ENCODE measurements around the gene AVEN.

The AVEN gene

DNA sequence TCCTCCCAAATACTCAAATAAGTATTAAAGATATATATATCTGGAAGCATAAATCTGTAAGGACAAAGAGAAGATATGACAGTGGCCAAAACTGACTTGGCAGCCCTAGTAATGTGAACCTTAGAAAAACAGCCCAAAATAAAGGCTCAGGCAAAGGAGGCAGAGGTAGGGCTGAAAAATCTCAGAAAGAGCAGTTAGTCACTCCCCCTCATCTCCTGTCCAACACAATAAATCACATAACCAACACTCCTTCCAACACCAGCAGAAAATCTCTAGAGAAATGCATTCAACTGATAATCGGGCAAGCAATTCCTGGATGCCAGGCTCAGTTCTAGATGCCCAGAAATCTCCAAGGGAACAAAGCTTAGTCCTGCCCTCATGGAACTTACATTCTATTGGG, 92.9 kb downstream of the AVEN start:
- H3K4me1 ChIP-seq (ENCODE audit: insufficient read depth, low read length): no peaks in the 10 kb centered on the region
- no peak overlapping the region for H3K27ac ChIP-seq (ENCODE audit: low read length)
- H3K4me3 ChIP-seq (ENCODE audit: low read length): no peak overlapping the region
- H3K36me3 ChIP-seq (ENCODE audit: insufficient read depth, low read depth, low read length): no peaks in the 10 kb centered on the region
- H3K9ac ChIP-seq (ENCODE audit: low read depth, low read length): no peak overlapping the region
- H3K9me3 ChIP-seq (ENCODE audit: insufficient read depth, low read depth, low read length): no peaks in the 10 kb centered on the region
- H3K27me3 ChIP-seq (ENCODE audit: insufficient read depth, low read length): no peaks in the 10 kb centered on the region

GRCh38 chr15:33941279-33942063, 97.5 kb downstream of the AVEN start:
- Histone ChIP-seq H3K27me3 (ENCODE audit: insufficient read depth, low read length) (no peaks in the 10 kb centered on the region), H3K4me3 (ENCODE audit: low read length) (no peak overlapping the region), H3K36me3 (ENCODE audit: insufficient read depth, low read depth, low read length) (no peaks in the 10 kb centered on the region), H3K4me1 (ENCODE audit: insufficient read depth, low read length) (no peaks in the 10 kb centered on the region), H3K9me3 (ENCODE audit: insufficient read depth, low read depth, low read length) (no peaks in the 10 kb centered on the region), H3K9ac (ENCODE audit: low read depth, low read length) (no peak overlapping the region), H3K27ac (ENCODE audit: low read length) (no peak overlapping the region)

DNA sequence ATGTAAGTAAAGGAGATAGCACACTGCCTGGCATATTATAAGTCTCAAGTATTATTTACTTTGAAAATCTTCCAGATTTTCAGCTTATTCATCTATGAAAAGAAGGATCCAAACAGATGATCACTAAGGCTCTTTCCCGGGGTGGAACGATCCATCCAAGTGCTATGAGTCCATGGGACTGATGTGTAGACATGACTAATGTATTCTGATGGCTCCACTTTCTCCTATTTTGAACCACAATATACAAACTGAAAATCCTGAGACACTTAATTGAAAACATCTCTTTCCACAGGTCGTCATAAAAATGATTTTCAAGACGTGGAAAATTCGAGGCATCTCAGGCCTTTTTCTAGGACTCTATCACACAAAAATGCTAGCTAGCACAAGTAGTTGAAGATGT, 104.1 kb downstream of the AVEN start:
- Histone ChIP-seq H3K36me3 (ENCODE audit: insufficient read depth, low read depth, low read length) (no peaks in the 10 kb centered on the region), H3K4me3 (ENCODE audit: low read length) (no peak overlapping the region), H3K9me3 (ENCODE audit: insufficient read depth, low read depth, low read length) (no peaks in the 10 kb centered on the region), H3K27me3 (ENCODE audit: insufficient read depth, low read length) (no peaks in the 10 kb centered on the region), H3K27ac (ENCODE audit: low read length) (no peak overlapping the region), H3K4me1 (ENCODE audit: insufficient read depth, low read length) (no peaks in the 10 kb centered on the region), H3K9ac (ENCODE audit: low read depth, low read length) (no peak overlapping the region)

DNA sequence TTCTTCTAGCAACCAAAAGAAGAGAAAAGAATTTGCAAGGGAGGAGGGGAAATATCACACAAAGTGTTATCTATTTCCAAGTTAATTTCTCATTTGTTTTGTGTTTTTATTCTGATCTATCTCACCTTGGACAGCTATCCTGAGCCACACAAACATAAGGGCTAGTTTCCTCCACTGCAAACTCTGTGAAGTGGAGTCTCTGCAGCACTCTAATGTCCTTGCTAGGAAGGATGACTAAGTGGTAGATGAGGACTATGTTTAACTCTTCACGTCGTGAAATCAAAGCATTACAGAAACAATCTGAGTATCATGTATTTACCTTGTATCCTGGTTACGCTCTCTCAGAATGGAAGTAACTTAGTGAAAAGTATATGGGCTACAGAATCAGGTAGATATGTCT, 104.6 kb downstream of the AVEN start:
- no peak overlapping the region for H3K9ac ChIP-seq (ENCODE audit: low read depth, low read length)
- no peaks in the 10 kb centered on the region for H3K9me3 ChIP-seq (ENCODE audit: insufficient read depth, low read depth, low read length)
- no peak overlapping the region for H3K4me3 ChIP-seq (ENCODE audit: low read length)
- no peaks in the 10 kb centered on the region for H3K27me3 ChIP-seq (ENCODE audit: insufficient read depth, low read length)
- H3K4me1 ChIP-seq (ENCODE audit: insufficient read depth, low read length): no peaks in the 10 kb centered on the region
- no peaks in the 10 kb centered on the region for H3K36me3 ChIP-seq (ENCODE audit: insufficient read depth, low read depth, low read length)
- H3K27ac ChIP-seq (ENCODE audit: low read length): no peak overlapping the region

DNA sequence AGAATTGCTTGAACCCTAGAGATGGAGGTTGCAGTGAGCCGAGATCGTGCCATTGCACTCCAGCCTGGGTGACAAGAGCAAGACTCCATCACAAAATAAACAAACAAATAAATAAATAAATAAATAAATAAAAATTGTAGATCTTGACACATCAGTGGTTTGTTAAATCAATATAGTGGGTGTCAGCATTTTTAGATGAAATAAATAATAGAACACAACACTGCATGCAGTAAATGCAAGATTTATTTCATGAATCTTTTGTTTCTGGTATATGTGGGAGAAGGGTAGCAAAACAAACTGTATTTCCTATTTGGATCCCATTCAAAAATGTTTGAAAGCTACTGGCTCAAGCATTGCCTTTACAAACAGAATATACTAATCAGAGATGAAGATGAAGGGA, 106.3 kb downstream of the AVEN start:
- no peak overlapping the region for H3K4me3 ChIP-seq (ENCODE audit: low read length)
- no peaks in the 10 kb centered on the region for H3K9me3 ChIP-seq (ENCODE audit: insufficient read depth, low read depth, low read length)
- no peak overlapping the region for H3K9ac ChIP-seq (ENCODE audit: low read depth, low read length)
- H3K27me3 ChIP-seq (ENCODE audit: insufficient read depth, low read length): no peaks in the 10 kb centered on the region
- no peaks in the 10 kb centered on the region for H3K4me1 ChIP-seq (ENCODE audit: insufficient read depth, low read length)
- H3K27ac ChIP-seq (ENCODE audit: low read length): no peak overlapping the region
- no peaks in the 10 kb centered on the region for H3K36me3 ChIP-seq (ENCODE audit: insufficient read depth, low read depth, low read length)

GRCh38 chr15:33926260-33926659, 112.7 kb downstream of the AVEN start:
- no peaks in the 10 kb centered on the region for H3K36me3 ChIP-seq (ENCODE audit: insufficient read depth, low read depth, low read length)
- no peak overlapping the region for H3K9ac ChIP-seq (ENCODE audit: low read depth, low read length)
- no peaks in the 10 kb centered on the region for H3K9me3 ChIP-seq (ENCODE audit: insufficient read depth, low read depth, low read length)
- H3K27ac ChIP-seq (ENCODE audit: low read length): no peak overlapping the region
- H3K4me1 ChIP-seq (ENCODE audit: insufficient read depth, low read length): no peaks in the 10 kb centered on the region
- no peaks in the 10 kb centered on the region for H3K27me3 ChIP-seq (ENCODE audit: insufficient read depth, low read length)
- H3K4me3 ChIP-seq (ENCODE audit: low read length): no peak overlapping the region

DNA sequence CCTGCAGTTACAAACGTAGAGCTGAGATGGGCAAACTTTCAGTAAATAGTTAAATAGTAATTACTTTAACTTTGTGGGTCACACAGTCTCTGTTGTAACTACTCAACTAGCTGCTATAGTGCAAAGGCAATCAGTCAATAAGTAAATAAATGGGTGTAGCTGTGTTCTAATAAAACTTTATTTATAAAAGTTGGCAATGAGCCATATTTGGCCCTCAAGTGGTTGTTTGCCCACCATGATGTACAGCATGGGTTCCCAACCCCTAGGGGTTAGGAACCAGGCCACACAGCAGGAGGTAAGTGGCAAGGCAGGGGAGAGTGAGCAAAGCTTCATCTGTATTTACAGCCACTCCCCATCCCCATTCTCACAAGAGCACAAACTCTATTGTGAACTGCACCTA, 115.6 kb downstream of the AVEN start:
- H3K9me3 ChIP-seq (ENCODE audit: insufficient read depth, low read depth, low read length): no peaks in the 10 kb centered on the region
- no peaks in the 10 kb centered on the region for H3K36me3 ChIP-seq (ENCODE audit: insufficient read depth, low read depth, low read length)
- no peaks in the 10 kb centered on the region for H3K27me3 ChIP-seq (ENCODE audit: insufficient read depth, low read length)

GRCh38 chr15:33915571-33916407, 123.2 kb downstream of the AVEN start:
- no peaks in the 10 kb centered on the region for H3K36me3 ChIP-seq (ENCODE audit: insufficient read depth, low read depth, low read length)
- H3K4me1 ChIP-seq (ENCODE audit: insufficient read depth, low read length): peaks cover 4% of the 10 kb centered on the region
- H3K9me3 ChIP-seq (ENCODE audit: insufficient read depth, low read depth, low read length): no peaks in the 10 kb centered on the region
- H3K4me3 ChIP-seq (ENCODE audit: low read length): no peak overlapping the region
- no peak overlapping the region for H3K9ac ChIP-seq (ENCODE audit: low read depth, low read length)
- H3K27ac ChIP-seq (ENCODE audit: low read length): no peak overlapping the region
- no peaks in the 10 kb centered on the region for H3K27me3 ChIP-seq (ENCODE audit: insufficient read depth, low read length)

More for the DNA sequence above, 115.6 kb downstream of the AVEN start:
- Histone ChIP-seq H3K4me3 (ENCODE audit: low read length) (no peak overlapping the region), H3K9ac (ENCODE audit: low read depth, low read length) (no peak overlapping the region), H3K4me1 (ENCODE audit: insufficient read depth, low read length) (no peaks in the 10 kb centered on the region), H3K27ac (ENCODE audit: low read length) (no peak overlapping the region)

- H3K4me1 ChIP-seq (ENCODE audit: insufficient read depth, low read length): peaks cover 11% of the 10 kb centered on the region
- no peak overlapping the region for H3K9ac ChIP-seq (ENCODE audit: low read depth, low read length)
- H3K27ac ChIP-seq (ENCODE audit: low read length): no peak overlapping the region
- H3K4me3 ChIP-seq (ENCODE audit: low read length): no peak overlapping the region
- H3K9me3 ChIP-seq (ENCODE audit: insufficient read depth, low read depth, low read length): no peaks in the 10 kb centered on the region
- no peaks in the 10 kb centered on the region for H3K27me3 ChIP-seq (ENCODE audit: insufficient read depth, low read length)
- no peaks in the 10 kb centered on the region for H3K36me3 ChIP-seq (ENCODE audit: insufficient read depth, low read depth, low read length)
Observed at GRCh38 chr15:33913459-33913858, 125.5 kb downstream of the AVEN start.

- Histone ChIP-seq H3K27ac (ENCODE audit: low read length) (no peak overlapping the region), H3K27me3 (ENCODE audit: insufficient read depth, low read length) (no peaks in the 10 kb centered on the region)
Observed at GRCh38 chr15:33912326-33912725, 126.7 kb downstream of the AVEN start.

DNA sequence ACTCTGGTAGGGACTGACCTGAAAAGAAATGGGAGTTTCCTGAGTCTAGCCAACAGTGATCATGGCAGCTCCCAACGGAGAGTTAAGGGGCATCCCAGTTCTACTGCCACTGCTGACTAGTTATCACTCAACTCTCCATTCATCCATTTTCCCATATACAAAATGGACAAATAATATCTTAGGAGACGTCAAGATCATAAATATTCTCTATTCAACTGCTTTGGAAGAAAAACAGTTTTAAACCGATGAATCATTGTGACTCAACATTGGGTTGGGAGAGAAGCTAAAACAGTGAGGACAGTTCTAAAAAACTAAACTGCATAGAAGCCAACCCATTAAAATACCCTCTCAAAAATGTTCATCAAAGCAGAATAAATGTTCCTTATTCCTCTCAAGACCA, 128.3 kb downstream of the AVEN start:
- no peak overlapping the region for H3K9ac ChIP-seq (ENCODE audit: low read depth, low read length)
- H3K27me3 ChIP-seq (ENCODE audit: insufficient read depth, low read length): no peaks in the 10 kb centered on the region
- no peak overlapping the region for H3K4me3 ChIP-seq (ENCODE audit: low read length)
- no peaks in the 10 kb centered on the region for H3K36me3 ChIP-seq (ENCODE audit: insufficient read depth, low read depth, low read length)
- H3K9me3 ChIP-seq (ENCODE audit: insufficient read depth, low read depth, low read length): no peaks in the 10 kb centered on the region
- no peak overlapping the region for H3K27ac ChIP-seq (ENCODE audit: low read length)
- peaks cover 11% of the 10 kb centered on the region for H3K4me1 ChIP-seq (ENCODE audit: insufficient read depth, low read length)

More at GRCh38 chr15:33912326-33912725, 126.7 kb downstream of the AVEN start:
- H3K9ac ChIP-seq (ENCODE audit: low read depth, low read length): no peak overlapping the region
- H3K4me1 ChIP-seq (ENCODE audit: insufficient read depth, low read length): peaks cover 11% of the 10 kb centered on the region
- no peak overlapping the region for H3K4me3 ChIP-seq (ENCODE audit: low read length)
- no peaks in the 10 kb centered on the region for H3K9me3 ChIP-seq (ENCODE audit: insufficient read depth, low read depth, low read length)
- H3K36me3 ChIP-seq (ENCODE audit: insufficient read depth, low read depth, low read length): no peaks in the 10 kb centered on the region

- H3K4me3 ChIP-seq (ENCODE audit: low read length): no peak overlapping the region
- peaks cover 7% of the 10 kb centered on the region; the same call in 1 of the 2 replicates for H3K4me1 ChIP-seq (ENCODE audit: insufficient read depth, low read length)
- H3K27ac ChIP-seq (ENCODE audit: low read length): no peak overlapping the region
- no peaks in the 10 kb centered on the region for H3K36me3 ChIP-seq (ENCODE audit: insufficient read depth, low read depth, low read length)
- H3K9me3 ChIP-seq (ENCODE audit: insufficient read depth, low read depth, low read length): no peaks in the 10 kb centered on the region
- H3K9ac ChIP-seq (ENCODE audit: low read depth, low read length): no peak overlapping the region
- no peaks in the 10 kb centered on the region for H3K27me3 ChIP-seq (ENCODE audit: insufficient read depth, low read length)
Observed at GRCh38 chr15:33908406-33908805, 130.6 kb downstream of the AVEN start.

Data from iPS-20b (cell line).